ENCODE results near the gene DUX4. TPM values are rescaled to one million over a fixed set of nuclear protein-coding genes. Genes with fewer than 3 reads are reported as not detected.
"Not testable (repeated sequence)": the region's sequence is repeated elsewhere in the genome, so short reads cannot be mapped to it uniquely, and the experiment has no call there.

The DUX4 gene
- total and polyA plus RNA-seq, 2 of the 8 experiments (the other 6 are each of a cell fraction or from before 2014, with no cell fraction given) = not detected

GRCh38 chr4:190180947-190181346 lies 7.4 kb downstream of the DUX4 start:
- FAIRE-seq; H4K91ac ChIP-seq (replicated peaks; ENCODE audit: insufficient read length, low read length); H3K79me2 ChIP-seq (ENCODE audit: control insufficient read depth in 1 of 2, insufficient read depth in 2 of 2, low read length in 2 of 2); H3K4me3 ChIP-seq (ENCODE audit: extremely low read depth in 1 of 4, insufficient read depth in 2 of 4, low read depth in 3 of 4, low read length in 4 of 4); H2BK20ac ChIP-seq (ENCODE audit: low read length); H4K8ac ChIP-seq (ENCODE audit: extremely low read depth, insufficient read depth, low read length); H2BK120ac ChIP-seq (replicated peaks; ENCODE audit: low read depth, low read length); H3K18ac ChIP-seq (ENCODE audit: extremely low read depth, low read length); H3K27ac ChIP-seq (ENCODE audit: low read depth, low read length); H4K5ac ChIP-seq (ENCODE audit: insufficient read length, low read depth, low read length); H3K4me2 ChIP-seq (ENCODE audit: insufficient read depth in 1 of 2, low read depth in 2 of 2, low read length in 2 of 2); H2AFZ ChIP-seq (ENCODE audit: low read length); H3K27me3 ChIP-seq (replicated peaks in 1 of 4; ENCODE audit: control insufficient read depth in 3 of 4, extremely low read depth in 1 of 4, insufficient read depth in 3 of 4, low read length in 3 of 4); H3K79me1 ChIP-seq (ENCODE audit: low read depth, low read length); H3K9me3 ChIP-seq (ENCODE audit: insufficient read depth in 2 of 2, low read depth in 1 of 2, low read length in 1 of 2); H3K14ac ChIP-seq (ENCODE audit: insufficient read length); H3K56ac ChIP-seq (replicated peaks; ENCODE audit: insufficient read length, low read depth, low read length); CTCF ChIA-PET (ENCODE audit: partially characterized antibody); POLR2A ChIA-PET (ENCODE audit: partially characterized antibody); H4K20me1 ChIP-seq (replicated peaks in 1 of 2; ENCODE audit: control insufficient read depth in 1 of 2, insufficient read depth in 2 of 2, low read length in 2 of 2); H2BK12ac ChIP-seq (ENCODE audit: low read depth, low read length); H2BK5ac ChIP-seq (ENCODE audit: low read depth, low read length); H3K23ac ChIP-seq (ENCODE audit: insufficient read length); DNase-seq (ENCODE audit: low read depth in 1 of 2, low spot score in 2 of 2); H3K4me1 ChIP-seq (replicated peaks in 1 of 4; ENCODE audit: control insufficient read depth in 3 of 4, insufficient read depth in 4 of 4, low read length in 3 of 4); H3K23me2 ChIP-seq (ENCODE audit: low read depth, low read length); H3K9ac ChIP-seq (replicated peaks in 1 of 4; ENCODE audit: extremely low read depth in 1 of 4, low read depth in 3 of 4, low read length in 3 of 4); H3K4ac ChIP-seq (replicated peaks; ENCODE audit: insufficient read length, low read depth, low read length); H2BK15ac ChIP-seq (ENCODE audit: low read length); H3K36me3 ChIP-seq (ENCODE audit: control insufficient read depth in 2 of 4, insufficient read depth in 4 of 4, low read length in 3 of 4); H2AK5ac ChIP-seq (ENCODE audit: low read depth, low read length): not testable (repeated sequence)
- 33% methylated on average over 1 of the region's 1 CpG; no CpG with 5 or more reads in 1 of the 2 experiments for WGBS, 2 experiments (ENCODE audit: extremely low coverage in 1 of 2, insufficient coverage in 1 of 2, insufficient read length in 1 of 2, insufficient replicate concordance in 2 of 2, low coverage in 1 of 2, low lambda C conversion rate in 2 of 2, missing lambda C conversion rate in 1 of 2)

GRCh38 chr4:190181481-190182100 lies 8.0 kb downstream of the DUX4 start:
- CTCF ChIA-PET (ENCODE audit: partially characterized antibody); H3K27ac ChIP-seq (ENCODE audit: low read depth, low read length); H3K23me2 ChIP-seq (ENCODE audit: low read depth, low read length); H4K20me1 ChIP-seq (replicated peaks in 1 of 2; ENCODE audit: control insufficient read depth in 1 of 2, insufficient read depth in 2 of 2, low read length in 2 of 2); H3K79me1 ChIP-seq (ENCODE audit: low read depth, low read length); H3K4ac ChIP-seq (replicated peaks; ENCODE audit: insufficient read length, low read depth, low read length); H2AFZ ChIP-seq (ENCODE audit: low read length); H3K36me3 ChIP-seq (ENCODE audit: control insufficient read depth in 2 of 4, insufficient read depth in 4 of 4, low read length in 3 of 4); H3K27me3 ChIP-seq (replicated peaks in 1 of 4; ENCODE audit: control insufficient read depth in 3 of 4, extremely low read depth in 1 of 4, insufficient read depth in 3 of 4, low read length in 3 of 4); H3K14ac ChIP-seq (ENCODE audit: insufficient read length); H3K4me2 ChIP-seq (ENCODE audit: insufficient read depth in 1 of 2, low read depth in 2 of 2, low read length in 2 of 2); H2AK5ac ChIP-seq (ENCODE audit: low read depth, low read length); H2BK5ac ChIP-seq (ENCODE audit: low read depth, low read length); H2BK15ac ChIP-seq (ENCODE audit: low read length); POLR2A ChIA-PET (ENCODE audit: partially characterized antibody); H2BK120ac ChIP-seq (replicated peaks; ENCODE audit: low read depth, low read length); H4K91ac ChIP-seq (replicated peaks; ENCODE audit: insufficient read length, low read length); H3K79me2 ChIP-seq (ENCODE audit: control insufficient read depth in 1 of 2, insufficient read depth in 2 of 2, low read length in 2 of 2); H2BK12ac ChIP-seq (ENCODE audit: low read depth, low read length); H4K8ac ChIP-seq (ENCODE audit: extremely low read depth, insufficient read depth, low read length); H3K9me3 ChIP-seq (ENCODE audit: insufficient read depth in 2 of 2, low read depth in 1 of 2, low read length in 1 of 2); H3K23ac ChIP-seq (ENCODE audit: insufficient read length); H2BK20ac ChIP-seq (ENCODE audit: low read length); FAIRE-seq; H4K5ac ChIP-seq (ENCODE audit: insufficient read length, low read depth, low read length); H3K18ac ChIP-seq (ENCODE audit: extremely low read depth, low read length); H3K4me3 ChIP-seq (ENCODE audit: extremely low read depth in 1 of 4, insufficient read depth in 2 of 4, low read depth in 3 of 4, low read length in 4 of 4); H3K9ac ChIP-seq (replicated peaks in 1 of 4; ENCODE audit: extremely low read depth in 1 of 4, low read depth in 3 of 4, low read length in 3 of 4); DNase-seq (ENCODE audit: low read depth in 1 of 2, low spot score in 2 of 2); H3K4me1 ChIP-seq (replicated peaks in 1 of 4; ENCODE audit: control insufficient read depth in 3 of 4, insufficient read depth in 4 of 4, low read length in 3 of 4); H3K56ac ChIP-seq (replicated peaks; ENCODE audit: insufficient read length, low read depth, low read length): not testable (repeated sequence)
- 33% methylated on average over 3 of the region's 7 CpGs; no CpG with 5 or more reads in 1 of the 2 experiments for WGBS, 2 experiments (ENCODE audit: extremely low coverage in 1 of 2, insufficient coverage in 1 of 2, insufficient read length in 1 of 2, insufficient replicate concordance in 2 of 2, low coverage in 1 of 2, low lambda C conversion rate in 2 of 2, missing lambda C conversion rate in 1 of 2)
